HepG2 (cell line): ENCODE data around the gene TRIM27. TPM values are rescaled to one million over a fixed set of nuclear protein-coding genes. Genes with fewer than 3 reads are reported as not detected.

Source experiments
- ATAC-seq: fragments of 200-7000 bp; cut with Tn5 transposase; 3 replicates; pipeline ENCODE4 v1.9.1; 2020; ENCODE audit warnings: mild to moderate bottlenecking, moderate library complexity
- BruUV-seq: library from RNA; stranded (reverse); fragments of 400-500 nt; replicated peaks from 2 replicates; lab custom pipeline; 2021; lab: Mats Ljungman, UMichigan
- CTCF ChIA-PET: fragments of 300-600 bp; formaldehyde crosslinking; extraction: SDS; loops from one replicate; lab custom pipeline; 2021; ENCODE audit warnings: low total read pairs, inconsistent platforms, low intra/inter-chr PET ratio; lab: Yijun Ruan, JAX
- POLR2A ChIA-PET: fragments of 350-600 bp; sonication (Branson Sonifier 250); formaldehyde crosslinking; loops from one replicate; lab custom pipeline; 2020; ENCODE audit warnings: antibody characterized with exemption, inconsistent platforms; lab: Yijun Ruan, JAX
- DNase-seq: peaks from one replicate; pipeline ENCODE4 v3.0.0-alpha.2; 2015; ENCODE audit warnings: low spot score
- FAIRE-seq: peaks from 3 replicates; lab custom pipeline; 2011; peaks lifted over from hg19 to GRCh38; lab: Jason Lieb, UNC
- H2AFZ ChIP-seq: one replicate; pipeline ENCODE4 v1.6.1; 2011; ENCODE audit warnings: low read length, inconsistent platforms
- H3K27ac ChIP-seq: fragments of 300-600 bp; 3 replicates; pipeline ENCODE4 v1.8.0; 2011; ENCODE audit warnings: mixed run types, mild to moderate bottlenecking, mixed read lengths, low read length, inconsistent platforms; ENCODE audit not compliant: insufficient read depth; ENCODE audit errors: extremely low read length
- H3K27me3 ChIP-seq, 2 experiments: fragments of 200-600 bp in 1 of 2; 2 replicates in 1 of 2; 3 replicates in 1 of 2; pipeline versions ENCODE4 v1.6.0 to v1.8.0; 2011; ENCODE audit warnings: low read length in 2 of 2, mild to moderate bottlenecking in 2 of 2, moderate library complexity in 2 of 2, inconsistent platforms in 1 of 2; ENCODE audit not compliant: insufficient read depth in 2 of 2, control insufficient read depth in 1 of 2
- H3K36me3 ChIP-seq, 2 experiments: fragments of 200-600 bp in 1 of 2; replicated peaks in 1 of 2; 2 replicates in 1 of 2; 3 replicates in 1 of 2; pipeline versions ENCODE4 v1.5.1 to v1.8.0; 2011; ENCODE audit warnings: low read length in 2 of 2, inconsistent platforms in 1 of 2; ENCODE audit not compliant: insufficient read depth in 2 of 2, control insufficient read depth in 1 of 2
- H3K4me1 ChIP-seq: 2 replicates; pipeline ENCODE4 v1.5.1; 2012; ENCODE audit warnings: low read length, inconsistent platforms; ENCODE audit not compliant: insufficient read depth
- H3K4me2 ChIP-seq: 2 replicates; pipeline ENCODE4 v1.6.0; 2011; ENCODE audit warnings: low read depth, low read length, inconsistent platforms
- H3K4me3 ChIP-seq, 3 experiments: fragments of 200-600 bp in 1 of 3; sonication (generic), shearing (Covaris generic) in 1 of 3; replicated peaks in 1 of 3; 2 replicates each; pipeline ENCODE4 v1.5.1; 2011 to 2016; ENCODE audit warnings: low read length in 3 of 3, inconsistent platforms in 2 of 3, low read depth in 2 of 3, mild to moderate bottlenecking in 2 of 3, control low read depth in 1 of 3, mixed read lengths in 1 of 3; ENCODE audit not compliant: insufficient read depth in 1 of 3
- H3K79me2 ChIP-seq: one replicate; pipeline ENCODE4 v1.6.1; 2011; ENCODE audit warnings: low read length, inconsistent platforms; ENCODE audit not compliant: insufficient read depth
- H3K9ac ChIP-seq: 2 replicates; pipeline ENCODE4 v1.6.0; 2011; ENCODE audit warnings: mild to moderate bottlenecking, low read depth, low read length, inconsistent platforms; ENCODE audit not compliant: insufficient read depth
- H3K9me3 ChIP-seq: 2 replicates; pipeline ENCODE4 v1.5.1; 2012; ENCODE audit warnings: mild to moderate bottlenecking, low read length
- H4K20me1 ChIP-seq: 2 replicates; pipeline ENCODE4 v1.6.0; 2011; ENCODE audit warnings: inconsistent platforms, mild to moderate bottlenecking, low read length, moderate library complexity; ENCODE audit not compliant: insufficient read depth
- CENPT ChIP-seq: sonication (generic); formaldehyde crosslinking; IDR thresholded peaks from 2 replicates; pipeline ENCODE4 v1.8.0; 2022; ENCODE audit warnings: low read depth, mild to moderate bottlenecking, moderate library complexity, missing genetic modification reagents
- ETV6 ChIP-seq: sonication (generic); formaldehyde crosslinking; conservative IDR thresholded peaks from 2 replicates; pipeline ENCODE4 v1.4.0; 2020; ENCODE audit warnings: missing genetic modification reagents
- PCBP2 ChIP-seq: fragments of 200-400 bp; formaldehyde crosslinking; optimal IDR thresholded peaks from 2 replicates; pipeline ENCODE3; 2018; ENCODE audit warnings: low read length, low read depth; ENCODE audit not compliant: poor library complexity, severe bottlenecking
- ZNF552 ChIP-seq: sonication (generic); formaldehyde crosslinking; IDR thresholded peaks from 2 replicates; pipeline ENCODE4 v1.9.0; 2022; ENCODE audit warnings: missing genetic modification reagents, mild to moderate bottlenecking, borderline replicate concordance
- WGBS: methylation state at CpG from one replicate; pipeline ENCODE4 v1.1.6; 2017; ENCODE audit warnings: low lambda C conversion rate; 5-methylcytosine and 5-hydroxymethylcytosine counted together
- in situ Hi-C: cut with HindIII; loops from 2 replicates; pipeline ENCODE4 v1.10.0; 2017; ENCODE audit warnings: low pct_unique_long_range_greater_than_20kb; ENCODE audit not compliant: extremely low pct_ligation_motif_present
- intact Hi-C: fragments of 100-400 bp; cut with micrococcal nuclease; formaldehyde crosslinking; loops from one replicate; pipeline ENCODE4 v1.10.0; 2022; ENCODE audit not compliant: unreplicated experiment
- polyA plus RNA-seq, 8 experiments: library from polyadenylated mRNA; depleted of rRNA in 3 of 8; stranded (reverse) in 7 of 8; unstranded in 1 of 8; fragments of >200 nt; fragmentation: Illumina TruSeq in 4 of 8; extraction: Trizol in 4 of 8; gene quantifications; 2 replicates each; pipeline versions ENCODE4 v1.2.1 to v1.2.3, GENCODE V29; 2011 to 2016; ENCODE audit warnings: low read depth in 4 of 8, missing spikeins in 1 of 8, mixed read lengths in 1 of 8; ENCODE audit not compliant: insufficient read depth in 1 of 8
- total RNA-seq, 5 experiments: library from RNA; depleted of rRNA; stranded (reverse); fragments of >200 nt; fragmentation: Illumina TruSeq; extraction: Trizol; gene quantifications; 2 replicates each; pipeline ENCODE4 v1.2.3, GENCODE V29; 2016; ENCODE audit warnings: low read depth in 1 of 5
- TF ChIP-seq, protein P1 (sequence below): sonication (generic); formaldehyde crosslinking; conservative IDR thresholded peaks from 2 replicates; pipeline ENCODE4 v1.4.0; 2020; ENCODE audit warnings: mild to moderate bottlenecking, missing genetic modification reagents, moderate library complexity
- TF ChIP-seq, protein P2 (sequence below): sonication (generic); formaldehyde crosslinking; IDR thresholded peaks from 2 replicates; pipeline ENCODE4 v1.9.0; 2022; ENCODE audit warnings: missing genetic modification reagents, mild to moderate bottlenecking, borderline replicate concordance
- TF ChIP-seq, protein P3 (sequence below): sonication (generic); formaldehyde crosslinking; IDR thresholded peaks from 2 replicates; pipeline ENCODE4 v1.8.0; 2023; ENCODE audit warnings: mild to moderate bottlenecking, missing genetic modification reagents
- TF ChIP-seq, protein P4 (sequence below): sonication (generic); formaldehyde crosslinking; IDR thresholded peaks from one replicate; pipeline ENCODE4 v1.5.1; 2020; ENCODE audit warnings: mild to moderate bottlenecking, missing genetic modification reagents; ENCODE audit errors: not compliant biosample characterization

Gene TRIM27
- total and polyA plus RNA-seq, 2 of the 13 experiments (the other 11 are each of a cell fraction or from before 2014, with no cell fraction given): 88.6 to 112 TPM

DNA sequence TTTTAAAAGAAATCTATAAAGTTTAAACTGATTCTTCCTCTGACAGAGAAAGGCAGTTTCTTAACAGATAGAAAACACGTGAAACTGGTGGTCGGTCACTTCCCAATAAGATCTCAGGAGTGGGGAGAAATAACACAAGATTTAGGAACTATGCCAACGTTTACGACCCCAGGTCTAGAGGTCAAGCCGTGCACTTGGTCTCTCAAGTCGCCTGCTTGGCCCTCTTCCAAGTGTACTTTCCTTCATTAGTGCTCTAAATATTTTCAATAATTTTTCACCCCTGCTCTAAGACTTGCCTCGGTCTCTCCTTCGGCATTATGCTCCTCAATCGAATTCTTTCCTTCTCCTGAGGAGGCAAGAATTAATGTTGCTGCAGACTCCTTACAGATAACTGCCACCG is 61.7 kb downstream of the TRIM27 start:
- WGBS: 68% methylated on average over 10 of the region's 10 CpGs
- FAIRE-seq (no peak), ATAC-seq (no peak), DNase-seq (no peak)
- Histone ChIP-seq H3K79me2 (no peaks in the 10 kb centered on the region), H4K20me1 (no peaks in the 10 kb centered on the region), H3K9me3 (no peaks in the 10 kb centered on the region), H3K27me3 (peaks cover 0 to 11% of the 10 kb centered on the region in 2 experiments; a peak in 4 of 5 replicates), H3K4me1 (peaks cover 28% of the 10 kb centered on the region), H3K27ac (no peak overlapping the region), H3K4me3 (no peak overlapping the region), H3K36me3 (no peaks in the 10 kb centered on the region), H3K9ac (no peak overlapping the region), H2AFZ (no peak overlapping the region), H3K4me2 (no peak overlapping the region)
- in situ Hi-C loops: loop anchor here (10.0 kb wide), 1 partner anchor 153 kb away; no protein-coding TSS in a partner anchor
- TF ChIP-seq, protein P1, sequence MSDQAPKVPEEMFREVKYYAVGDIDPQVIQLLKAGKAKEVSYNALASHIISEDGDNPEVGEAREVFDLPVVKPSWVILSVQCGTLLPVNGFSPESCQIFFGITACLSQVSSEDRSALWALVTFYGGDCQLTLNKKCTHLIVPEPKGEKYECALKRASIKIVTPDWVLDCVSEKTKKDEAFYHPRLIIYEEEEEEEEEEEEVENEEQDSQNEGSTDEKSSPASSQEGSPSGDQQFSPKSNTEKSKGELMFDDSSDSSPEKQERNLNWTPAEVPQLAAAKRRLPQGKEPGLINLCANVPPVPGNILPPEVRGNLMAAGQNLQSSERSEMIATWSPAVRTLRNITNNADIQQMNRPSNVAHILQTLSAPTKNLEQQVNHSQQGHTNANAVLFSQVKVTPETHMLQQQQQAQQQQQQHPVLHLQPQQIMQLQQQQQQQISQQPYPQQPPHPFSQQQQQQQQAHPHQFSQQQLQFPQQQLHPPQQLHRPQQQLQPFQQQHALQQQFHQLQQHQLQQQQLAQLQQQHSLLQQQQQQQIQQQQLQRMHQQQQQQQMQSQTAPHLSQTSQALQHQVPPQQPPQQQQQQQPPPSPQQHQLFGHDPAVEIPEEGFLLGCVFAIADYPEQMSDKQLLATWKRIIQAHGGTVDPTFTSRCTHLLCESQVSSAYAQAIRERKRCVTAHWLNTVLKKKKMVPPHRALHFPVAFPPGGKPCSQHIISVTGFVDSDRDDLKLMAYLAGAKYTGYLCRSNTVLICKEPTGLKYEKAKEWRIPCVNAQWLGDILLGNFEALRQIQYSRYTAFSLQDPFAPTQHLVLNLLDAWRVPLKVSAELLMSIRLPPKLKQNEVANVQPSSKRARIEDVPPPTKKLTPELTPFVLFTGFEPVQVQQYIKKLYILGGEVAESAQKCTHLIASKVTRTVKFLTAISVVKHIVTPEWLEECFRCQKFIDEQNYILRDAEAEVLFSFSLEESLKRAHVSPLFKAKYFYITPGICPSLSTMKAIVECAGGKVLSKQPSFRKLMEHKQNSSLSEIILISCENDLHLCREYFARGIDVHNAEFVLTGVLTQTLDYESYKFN (CRISPR knock-in tag): no peak
- TF ChIP-seq, protein P2, sequence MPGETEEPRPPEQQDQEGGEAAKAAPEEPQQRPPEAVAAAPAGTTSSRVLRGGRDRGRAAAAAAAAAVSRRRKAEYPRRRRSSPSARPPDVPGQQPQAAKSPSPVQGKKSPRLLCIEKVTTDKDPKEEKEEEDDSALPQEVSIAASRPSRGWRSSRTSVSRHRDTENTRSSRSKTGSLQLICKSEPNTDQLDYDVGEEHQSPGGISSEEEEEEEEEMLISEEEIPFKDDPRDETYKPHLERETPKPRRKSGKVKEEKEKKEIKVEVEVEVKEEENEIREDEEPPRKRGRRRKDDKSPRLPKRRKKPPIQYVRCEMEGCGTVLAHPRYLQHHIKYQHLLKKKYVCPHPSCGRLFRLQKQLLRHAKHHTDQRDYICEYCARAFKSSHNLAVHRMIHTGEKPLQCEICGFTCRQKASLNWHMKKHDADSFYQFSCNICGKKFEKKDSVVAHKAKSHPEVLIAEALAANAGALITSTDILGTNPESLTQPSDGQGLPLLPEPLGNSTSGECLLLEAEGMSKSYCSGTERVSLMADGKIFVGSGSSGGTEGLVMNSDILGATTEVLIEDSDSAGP (CRISPR knock-in tag): no peak
- TF ChIP-seq CENPT: no peak
- no peak for TF ChIP-seq ETV6 (CRISPR knock-in tag)
- no peak for TF ChIP-seq ZNF552 (CRISPR knock-in tag)
- TF ChIP-seq PCBP2: no peak
- TF ChIP-seq, protein P3, sequence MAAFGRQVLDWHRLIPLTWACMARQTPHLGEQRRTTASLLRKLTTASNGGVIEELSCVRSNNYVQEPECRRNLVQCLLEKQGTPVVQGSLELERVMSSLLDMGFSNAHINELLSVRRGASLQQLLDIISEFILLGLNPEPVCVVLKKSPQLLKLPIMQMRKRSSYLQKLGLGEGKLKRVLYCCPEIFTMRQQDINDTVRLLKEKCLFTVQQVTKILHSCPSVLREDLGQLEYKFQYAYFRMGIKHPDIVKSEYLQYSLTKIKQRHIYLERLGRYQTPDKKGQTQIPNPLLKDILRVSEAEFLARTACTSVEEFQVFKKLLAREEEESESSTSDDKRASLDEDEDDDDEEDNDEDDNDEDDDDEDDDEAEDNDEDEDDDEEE (CRISPR knock-in tag): no peak
- TF ChIP-seq, protein P4, sequence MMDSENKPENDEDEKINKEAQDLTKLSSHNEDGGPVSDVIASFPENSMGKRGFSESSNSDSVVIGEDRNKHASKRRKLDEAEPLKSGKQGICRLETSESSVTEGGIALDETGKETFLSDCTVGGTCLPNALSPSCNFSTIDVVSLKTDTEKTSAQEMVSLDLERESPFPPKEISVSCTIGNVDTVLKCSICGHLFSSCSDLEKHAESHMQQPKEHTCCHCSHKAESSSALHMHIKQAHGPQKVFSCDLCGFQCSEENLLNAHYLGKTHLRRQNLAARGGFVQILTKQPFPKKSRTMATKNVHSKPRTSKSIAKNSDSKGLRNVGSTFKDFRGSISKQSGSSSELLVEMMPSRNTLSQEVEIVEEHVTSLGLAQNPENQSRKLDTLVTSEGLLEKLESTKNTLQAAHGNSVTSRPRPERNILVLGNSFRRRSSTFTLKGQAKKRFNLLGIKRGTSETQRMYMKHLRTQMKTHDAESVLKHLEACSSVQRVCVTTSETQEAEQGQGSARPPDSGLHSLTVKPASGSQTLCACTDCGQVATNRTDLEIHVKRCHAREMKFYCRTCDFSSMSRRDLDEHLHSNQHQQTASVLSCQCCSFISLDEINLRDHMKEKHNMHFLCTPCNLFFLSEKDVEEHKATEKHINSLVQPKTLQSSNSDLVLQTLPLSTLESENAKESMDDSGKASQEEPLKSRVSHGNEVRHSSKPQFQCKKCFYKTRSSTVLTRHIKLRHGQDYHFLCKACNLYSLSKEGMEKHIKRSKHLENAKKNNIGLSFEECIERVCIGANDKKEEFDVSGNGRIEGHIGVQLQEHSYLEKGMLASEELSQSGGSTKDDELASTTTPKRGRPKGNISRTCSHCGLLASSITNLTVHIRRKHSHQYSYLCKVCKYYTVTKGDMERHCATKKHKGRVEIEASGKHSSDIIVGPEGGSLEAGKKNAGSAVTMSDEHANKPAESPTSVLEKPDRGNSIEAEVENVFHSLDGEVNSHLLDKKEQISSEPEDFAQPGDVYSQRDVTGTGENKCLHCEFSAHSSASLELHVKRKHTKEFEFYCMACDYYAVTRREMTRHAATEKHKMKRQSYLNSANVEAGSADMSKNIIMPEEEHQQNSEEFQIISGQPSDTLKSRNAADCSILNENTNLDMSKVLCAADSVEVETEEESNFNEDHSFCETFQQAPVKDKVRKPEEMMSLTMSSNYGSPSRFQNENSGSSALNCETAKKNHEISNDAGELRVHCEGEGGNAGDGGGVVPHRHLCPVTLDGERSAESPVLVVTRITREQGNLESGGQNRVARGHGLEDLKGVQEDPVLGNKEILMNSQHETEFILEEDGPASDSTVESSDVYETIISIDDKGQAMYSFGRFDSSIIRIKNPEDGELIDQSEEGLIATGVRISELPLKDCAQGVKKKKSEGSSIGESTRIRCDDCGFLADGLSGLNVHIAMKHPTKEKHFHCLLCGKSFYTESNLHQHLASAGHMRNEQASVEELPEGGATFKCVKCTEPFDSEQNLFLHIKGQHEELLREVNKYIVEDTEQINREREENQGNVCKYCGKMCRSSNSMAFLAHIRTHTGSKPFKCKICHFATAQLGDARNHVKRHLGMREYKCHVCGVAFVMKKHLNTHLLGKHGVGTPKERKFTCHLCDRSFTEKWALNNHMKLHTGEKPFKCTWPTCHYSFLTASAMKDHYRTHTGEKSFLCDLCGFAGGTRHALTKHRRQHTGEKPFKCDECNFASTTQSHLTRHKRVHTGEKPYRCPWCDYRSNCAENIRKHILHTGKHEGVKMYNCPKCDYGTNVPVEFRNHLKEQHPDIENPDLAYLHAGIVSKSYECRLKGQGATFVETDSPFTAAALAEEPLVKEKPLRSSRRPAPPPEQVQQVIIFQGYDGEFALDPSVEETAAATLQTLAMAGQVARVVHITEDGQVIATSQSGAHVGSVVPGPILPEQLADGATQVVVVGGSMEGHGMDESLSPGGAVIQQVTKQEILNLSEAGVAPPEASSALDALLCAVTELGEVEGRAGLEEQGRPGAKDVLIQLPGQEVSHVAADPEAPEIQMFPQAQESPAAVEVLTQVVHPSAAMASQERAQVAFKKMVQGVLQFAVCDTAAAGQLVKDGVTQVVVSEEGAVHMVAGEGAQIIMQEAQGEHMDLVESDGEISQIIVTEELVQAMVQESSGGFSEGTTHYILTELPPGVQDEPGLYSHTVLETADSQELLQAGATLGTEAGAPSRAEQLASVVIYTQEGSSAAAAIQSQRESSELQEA: no peak
- intact Hi-C loops: loop anchor here (2.0 to 5.0 kb wide), 3 partner anchors 15 to 1025 kb away; no protein-coding TSS in a partner anchor
- ChIA-PET POLR2A (no interaction called here), CTCF (no interaction called here)
- no TSS peak for BruUV-seq
